Stimulated activated CD4-positive, alpha-beta T cell treated with anti-CD3 and anti-CD28 coated beads, Interleukin-15, amount 100 ng/mL, for 48 hours (primary cell): Measurements from ENCODE around the gene STK32C.
A peak's percentile ranks its signal among the peaks of the same experiment; 100 is the strongest.
"Not testable (repeated sequence)": the region's sequence is repeated elsewhere in the genome, so short reads cannot be mapped to it uniquely, and the experiment has no call there.

Source experiments
- DNase-seq, 2 donors: peaks; one replicate each; pipeline ENCODE4 v3.0.0-alpha.2; 2020; ENCODE audit warnings: low read depth in 2 of 2

STK32C gene

GRCh38 chr10:132267916-132268315, 39.8 kb downstream of the STK32C start:
- not testable (repeated sequence) for DNase-seq

GRCh38 chr10:132266594-132267161, 41.1 kb downstream of the STK32C start:
- DNase-seq = no peak

- no peak for DNase-seq
Measured at GRCh38 chr10:132265890-132266496, 41.8 kb downstream of the STK32C start.

- DNase-seq = no peak
Measured at GRCh38 chr10:132264966-132265889, 42.5 kb downstream of the STK32C start.

DNA sequence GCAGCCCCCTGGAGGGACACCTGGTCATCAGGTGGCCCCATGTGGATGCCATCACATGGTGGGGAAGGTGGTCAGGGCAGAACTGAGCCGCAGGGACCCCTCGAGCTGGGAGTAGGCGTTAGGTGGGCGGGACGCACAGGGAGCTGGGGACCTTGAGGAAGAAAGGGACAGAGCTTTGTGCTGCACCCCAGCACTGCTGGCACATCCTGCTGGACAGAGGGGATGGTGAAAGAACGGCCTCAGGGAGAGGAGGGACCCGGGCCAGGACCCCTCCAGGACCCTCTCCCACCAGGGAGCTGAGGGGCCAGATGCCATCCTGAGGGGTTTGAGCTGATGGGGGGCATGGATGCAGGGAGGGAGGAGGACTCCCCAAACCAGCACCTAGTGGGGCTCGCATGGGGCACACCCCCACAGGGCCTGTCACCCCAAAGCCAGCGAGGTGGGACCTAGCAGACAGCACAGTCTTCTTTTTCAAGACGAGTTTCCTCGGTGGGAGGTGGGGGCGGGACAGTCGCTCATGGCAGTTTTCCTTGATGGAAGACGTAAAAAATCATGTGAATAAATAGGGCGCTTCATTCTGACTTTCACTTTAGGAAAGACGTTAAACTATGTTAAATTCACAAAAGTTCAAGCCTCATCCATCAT, 43.3 kb downstream of the STK32C start:
- DNase-seq = no peak

DNA sequence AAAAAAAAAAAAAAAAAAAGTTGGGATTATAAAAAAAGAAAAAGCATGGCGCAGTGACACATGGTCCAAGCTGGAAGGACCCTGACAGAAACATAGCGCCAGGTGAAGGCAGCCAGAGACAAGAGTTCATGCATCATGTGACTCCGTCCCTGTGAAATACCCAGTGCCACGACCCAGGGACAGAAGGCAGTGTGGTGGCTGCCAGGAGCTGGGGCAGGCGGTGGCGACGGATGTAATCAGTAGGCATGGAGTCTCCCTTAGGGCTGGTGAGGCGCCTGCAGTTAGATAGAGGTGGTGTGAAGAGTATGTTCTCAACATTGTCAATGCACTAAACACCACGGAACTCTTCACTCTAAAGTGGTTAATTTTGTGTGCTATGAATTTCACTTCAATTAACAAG, 43.9 kb downstream of the STK32C start:
- no peak for DNase-seq

DNA sequence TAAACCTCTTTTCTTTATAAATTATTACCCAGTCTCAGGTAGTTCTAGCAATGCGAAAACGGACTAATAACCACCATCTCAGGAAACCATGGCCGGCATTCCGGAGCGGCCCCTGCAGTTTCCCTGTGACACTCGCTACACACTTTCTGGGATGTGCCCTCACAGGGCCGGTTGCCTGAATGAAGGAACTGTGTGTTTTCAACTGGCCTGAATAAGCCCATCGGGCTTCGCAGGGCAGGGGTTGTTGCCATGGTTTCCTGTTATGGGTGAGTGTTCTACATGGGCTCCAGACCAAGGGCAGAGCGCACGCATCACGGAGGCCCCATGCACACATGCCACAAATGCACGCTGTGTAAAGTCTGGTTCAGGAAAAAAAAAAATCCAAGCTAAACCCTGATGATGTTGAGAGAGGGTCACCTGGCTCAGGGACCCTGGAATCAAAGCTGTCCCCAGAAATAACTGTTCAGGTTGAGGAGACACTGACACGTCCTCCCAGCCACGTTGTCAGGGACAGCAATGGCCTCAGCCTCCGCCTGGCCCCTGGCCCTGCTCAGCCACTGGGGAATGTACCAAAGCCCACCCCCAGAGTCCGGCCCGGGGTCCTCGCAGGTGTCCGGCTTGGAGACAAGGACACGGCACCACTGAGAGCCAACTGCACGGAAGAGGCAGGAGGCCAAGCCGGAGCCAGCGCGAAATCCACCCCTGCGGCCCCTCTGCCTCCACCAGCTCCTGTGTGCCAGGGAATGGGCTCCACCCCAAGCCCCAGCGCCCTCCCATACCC, 47.9 kb downstream of the STK32C start:
- no peak for DNase-seq

DNA sequence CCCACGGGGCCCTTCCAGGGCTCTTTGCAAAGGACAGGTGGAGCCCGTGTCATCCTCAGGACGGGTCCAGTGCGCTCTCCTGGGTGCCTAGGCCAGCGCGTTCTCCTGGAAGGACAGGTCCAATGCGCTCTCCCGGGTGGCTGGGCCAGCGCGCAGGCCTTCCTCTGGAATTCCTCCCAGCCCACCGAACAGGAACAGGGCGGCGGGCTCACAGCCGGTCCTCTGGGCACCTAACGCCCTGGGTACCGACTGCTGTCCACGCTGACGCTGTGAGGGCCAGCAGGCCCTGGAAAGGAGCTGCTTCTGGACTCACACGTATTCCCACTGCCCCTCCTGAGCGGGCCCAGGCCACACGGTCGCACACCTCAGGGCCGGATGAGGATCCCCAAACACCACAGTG, 49.3 kb downstream of the STK32C start:
- DNase-seq = no peak

DNA sequence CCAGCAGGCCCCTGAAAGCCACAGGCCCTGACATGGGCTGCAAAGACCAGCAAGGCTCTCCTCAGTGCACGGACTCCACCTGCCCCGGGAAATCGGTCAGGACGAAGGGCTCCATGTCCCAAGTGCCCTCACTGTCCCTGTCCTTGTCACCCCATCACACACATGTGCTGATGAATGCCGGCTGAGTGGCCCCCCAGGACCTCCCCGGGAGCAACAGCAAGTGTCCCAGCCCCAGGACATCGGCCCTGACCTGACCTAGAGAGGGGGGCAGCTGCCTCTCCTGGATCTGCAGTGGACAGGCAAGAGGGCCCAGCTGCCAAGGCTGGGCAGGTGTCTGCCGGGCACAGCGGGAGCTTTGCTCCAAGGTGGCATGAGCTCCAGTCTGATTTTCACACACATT, 49.8 kb downstream of the STK32C start:
- DNase-seq = no peak

DNA sequence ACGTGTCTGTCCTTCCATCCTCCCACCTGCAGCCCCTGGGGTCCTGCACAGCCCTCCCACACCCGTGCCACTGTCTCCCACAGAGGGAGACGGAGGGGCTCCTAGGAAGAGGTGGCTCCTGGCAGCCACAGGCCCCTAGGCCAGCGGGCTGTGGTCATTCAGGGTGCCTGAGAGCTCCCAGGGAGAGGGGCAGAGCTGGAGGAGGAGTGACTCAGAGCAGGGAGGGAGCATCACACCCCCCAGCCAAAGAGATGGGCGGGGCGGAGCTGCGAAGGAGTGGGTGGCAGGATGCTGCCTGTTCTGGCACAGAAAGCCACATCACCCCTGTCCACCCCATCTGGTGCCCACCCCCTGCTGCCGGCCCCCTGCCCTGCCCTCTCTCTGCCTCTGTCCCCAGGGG, 50.5 kb downstream of the STK32C start:
- DNase-seq = peak in 1 of 2 donors; percentile 38

DNA sequence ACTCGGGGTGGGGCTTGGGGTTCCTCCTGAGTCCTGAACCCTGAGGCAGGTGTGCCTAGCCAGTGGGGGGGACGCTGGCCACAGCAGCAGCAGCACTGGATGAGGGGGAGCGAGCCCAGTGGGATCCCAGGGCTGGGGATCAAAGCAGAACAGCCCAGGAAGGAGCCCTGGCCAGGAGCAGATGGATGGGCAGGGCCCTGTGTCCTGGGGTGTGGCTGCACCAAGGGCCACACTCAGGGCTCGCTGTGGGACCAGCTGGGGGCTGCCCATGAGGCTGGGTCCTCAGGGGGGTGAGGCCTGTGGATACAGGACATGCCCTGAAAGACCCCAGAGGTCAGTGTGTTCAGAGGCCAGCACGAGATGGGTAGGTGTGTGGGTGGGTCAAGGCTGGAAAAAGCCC, 50.9 kb downstream of the STK32C start:
- no peak for DNase-seq

- no peak for DNase-seq
Measured at GRCh38 chr10:132255489-132256344, 52.0 kb downstream of the STK32C start.

GRCh38 chr10:132254841-132255240, 52.9 kb downstream of the STK32C start:
- DNase-seq = no peak

DNA sequence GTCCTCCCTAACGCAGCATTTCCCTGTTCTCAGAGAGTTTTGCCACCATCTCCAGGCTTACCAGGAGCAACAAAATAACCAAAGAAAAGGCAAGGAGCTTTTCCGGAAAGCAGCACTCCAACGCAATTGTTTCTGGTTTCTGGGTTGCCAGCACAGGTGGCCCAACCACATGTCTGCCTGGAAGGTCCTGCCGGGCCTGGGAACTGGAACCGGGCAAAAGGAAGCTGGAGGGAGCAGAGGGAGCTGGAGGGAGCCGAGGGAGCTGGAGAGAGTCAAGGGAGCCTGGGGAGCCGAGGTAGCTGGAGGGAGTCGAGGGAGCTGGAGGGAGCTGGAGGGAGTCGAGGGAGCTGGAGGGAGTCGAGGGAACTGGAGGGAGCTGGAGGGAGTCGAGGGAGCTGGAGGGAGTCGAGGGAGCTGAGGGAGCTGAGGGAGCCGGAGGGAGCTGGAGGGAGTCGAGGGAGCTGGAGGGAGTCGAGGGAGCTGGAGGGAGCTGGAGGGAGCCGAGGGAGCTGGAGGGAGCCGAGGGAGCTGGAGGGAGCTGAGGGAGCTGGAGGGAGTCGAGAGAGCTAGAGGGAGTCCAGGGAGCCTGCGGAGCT, 54.6 kb downstream of the STK32C start:
- no peak for DNase-seq

DNA sequence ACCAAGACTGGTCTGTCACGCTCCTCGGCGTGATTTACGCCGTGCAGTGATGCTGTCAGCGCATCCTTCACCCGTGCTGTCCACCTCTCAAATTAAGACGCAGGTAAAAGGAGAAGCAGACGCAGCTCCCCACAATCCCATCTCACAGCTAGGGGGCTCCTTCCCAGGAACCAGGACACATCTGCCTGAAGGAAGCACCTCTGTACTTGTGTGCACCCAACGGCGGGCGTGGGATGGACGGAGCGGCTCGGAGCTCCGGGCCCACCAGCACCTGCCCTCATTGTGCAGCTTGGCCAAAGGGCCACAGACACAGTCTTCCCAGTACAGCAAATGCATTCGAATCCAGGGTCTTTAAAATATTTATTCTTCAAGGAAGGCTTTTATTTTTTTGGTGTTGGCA, 55.3 kb downstream of the STK32C start:
- DNase-seq = no peak

DNA sequence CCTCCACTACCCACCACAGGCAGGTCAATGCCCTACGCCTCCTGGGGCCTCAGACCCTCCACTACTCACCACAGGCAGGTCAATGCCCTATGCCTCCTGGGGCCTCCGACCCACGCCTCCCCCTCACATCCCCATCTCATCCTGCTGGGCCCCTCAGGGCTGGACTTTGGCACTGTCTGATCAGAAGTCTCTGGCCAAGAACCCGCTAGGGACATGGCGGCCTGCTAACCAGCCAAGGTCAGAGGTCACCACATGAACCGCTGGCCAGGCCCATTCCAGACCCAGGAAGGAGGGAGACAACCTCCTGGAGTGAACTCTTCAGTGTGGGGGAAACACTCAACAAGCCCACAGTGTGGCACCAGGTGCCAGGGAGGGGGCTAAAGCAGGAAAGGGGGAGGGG, 55.8 kb downstream of the STK32C start:
- no peak for DNase-seq

- DNase-seq = no peak
Measured at GRCh38 chr10:132250481-132251475, 57.0 kb downstream of the STK32C start.

DNA sequence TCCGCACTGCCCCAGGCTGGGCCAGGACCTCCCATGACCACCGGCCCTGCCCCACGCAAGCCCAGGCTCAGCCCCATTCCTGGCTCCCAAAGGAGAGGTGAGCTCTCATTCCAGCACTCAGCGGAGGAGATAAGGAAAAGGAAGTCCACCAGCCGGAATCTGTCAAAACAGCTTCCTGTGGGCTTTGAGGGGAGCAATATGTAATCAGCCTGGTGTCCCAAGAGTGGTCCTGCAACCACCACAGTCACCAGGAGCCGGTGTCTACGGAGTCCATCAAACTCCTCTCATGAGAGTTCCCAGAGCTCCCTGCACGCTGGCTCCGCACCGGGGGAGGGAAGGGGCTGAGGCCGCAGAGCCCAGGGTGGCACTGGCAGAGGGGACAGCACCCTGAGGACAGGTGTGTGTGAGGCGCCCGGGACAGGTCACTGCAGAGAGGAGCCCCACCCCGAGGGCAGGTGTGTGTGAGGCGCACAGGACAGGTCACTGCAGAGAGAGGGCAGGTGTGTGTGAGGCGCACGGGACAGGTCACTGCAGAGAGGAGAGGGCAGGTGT, 57.9 kb downstream of the STK32C start:
- no peak for DNase-seq

DNA sequence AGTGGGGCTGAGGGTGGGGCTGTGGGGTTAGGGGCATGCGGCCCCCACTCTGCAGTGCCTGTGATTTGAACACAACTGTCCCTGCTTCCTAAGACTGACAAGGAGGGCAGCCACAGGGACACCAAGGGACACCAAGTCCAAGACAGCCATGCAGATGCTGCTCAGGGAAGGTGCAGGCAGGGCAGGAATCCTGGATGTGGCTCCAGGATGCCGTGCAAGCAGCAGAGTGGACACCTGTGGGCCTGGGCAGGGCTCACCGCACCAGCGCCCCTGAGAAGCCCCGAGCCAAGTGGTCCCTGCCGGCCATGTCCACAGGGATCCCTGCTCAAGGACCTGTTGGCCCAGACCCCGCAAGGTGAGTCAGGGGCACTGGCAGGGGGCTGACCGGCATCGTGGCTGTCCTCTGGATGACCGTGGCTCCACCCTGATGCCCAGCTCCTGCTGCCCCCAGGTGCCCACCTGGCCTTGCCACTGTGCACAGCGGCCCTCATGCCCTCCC, 58.5 kb downstream of the STK32C start:
- no peak for DNase-seq
